CD4-positive, alpha-beta T cell treated with Interleukin-1 beta for 1 hour (primary cell): ENCODE measurements around the gene MICALL2.

Experiments used
- DNase-seq, 2 donors: peaks; one replicate each; pipeline ENCODE4 v3.0.0-alpha.2; 2020 to 2022

The MICALL2 gene

DNA sequence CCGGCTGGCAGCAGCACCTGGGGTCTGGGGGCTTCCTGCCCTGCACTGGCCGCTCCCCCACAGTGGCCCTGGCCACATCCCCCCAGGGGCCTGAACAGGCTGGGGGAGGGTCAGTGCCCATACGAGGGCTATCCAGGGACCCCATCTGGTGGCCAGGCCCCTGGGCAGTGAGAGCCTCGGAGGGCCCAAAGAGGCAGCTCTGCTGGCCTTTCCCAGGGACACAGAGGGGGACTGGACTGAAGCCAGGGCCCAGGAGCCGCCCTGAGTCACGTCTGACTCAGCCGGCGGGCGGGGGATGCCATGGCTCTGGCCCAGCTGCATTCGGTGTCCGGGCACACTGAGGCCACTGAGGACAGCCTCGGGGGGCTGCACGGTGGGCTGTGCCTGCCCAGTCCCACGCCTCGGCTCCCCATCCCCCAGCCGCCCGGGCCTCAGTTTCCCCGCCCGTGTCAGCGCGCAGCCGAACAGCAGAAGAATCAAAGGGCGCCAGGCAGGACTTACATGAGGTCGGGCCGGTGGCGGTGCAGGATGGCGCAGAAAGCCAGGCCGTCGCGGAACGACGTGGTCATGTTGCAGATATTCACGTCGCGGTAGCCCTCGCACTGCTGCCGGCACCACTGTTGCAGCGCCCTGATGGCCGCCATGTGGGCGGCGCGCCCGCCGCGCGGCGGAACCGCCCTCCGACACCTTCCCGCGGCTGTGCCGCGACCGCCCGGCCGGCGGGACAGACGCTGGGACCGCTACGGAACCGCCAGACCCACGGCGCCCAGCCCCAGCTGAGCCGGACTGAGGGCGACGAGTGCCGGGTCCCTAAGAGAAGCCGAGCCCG, at the start of gene MICALL2:
Gene MICALL2, minus strand, starts transcription at position 788 of the 829 bp plus-strand sequence. Its CDS starts 144 bp downstream, at position 644.
- peak in 1 of 2 donors; percentile 52 for DNase-seq

DNA sequence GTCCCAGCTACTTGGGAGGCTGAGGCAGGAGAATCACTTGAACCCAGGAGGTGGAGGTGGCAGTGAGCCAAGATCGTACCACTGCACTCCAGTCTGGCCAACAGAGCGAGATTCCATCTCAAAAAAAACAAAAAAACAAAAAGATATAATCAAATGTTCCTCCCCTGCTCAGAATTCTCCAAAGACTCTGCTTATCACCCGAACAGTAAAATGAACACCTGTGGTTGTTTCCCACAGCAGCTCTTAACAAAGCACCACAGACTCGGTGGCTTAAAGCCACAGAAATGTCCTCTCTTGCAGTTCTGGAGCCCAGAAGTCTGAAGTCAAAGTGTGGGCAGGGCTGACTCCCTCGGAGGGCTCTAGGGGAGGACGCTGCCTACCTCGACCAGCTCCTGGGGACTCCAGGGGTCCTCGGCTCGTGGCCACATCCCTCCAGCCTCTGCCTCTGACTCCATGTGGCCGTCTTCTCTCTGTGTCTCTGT, 49.0 kb upstream of the MICALL2 start:
- no peak for DNase-seq

DNA sequence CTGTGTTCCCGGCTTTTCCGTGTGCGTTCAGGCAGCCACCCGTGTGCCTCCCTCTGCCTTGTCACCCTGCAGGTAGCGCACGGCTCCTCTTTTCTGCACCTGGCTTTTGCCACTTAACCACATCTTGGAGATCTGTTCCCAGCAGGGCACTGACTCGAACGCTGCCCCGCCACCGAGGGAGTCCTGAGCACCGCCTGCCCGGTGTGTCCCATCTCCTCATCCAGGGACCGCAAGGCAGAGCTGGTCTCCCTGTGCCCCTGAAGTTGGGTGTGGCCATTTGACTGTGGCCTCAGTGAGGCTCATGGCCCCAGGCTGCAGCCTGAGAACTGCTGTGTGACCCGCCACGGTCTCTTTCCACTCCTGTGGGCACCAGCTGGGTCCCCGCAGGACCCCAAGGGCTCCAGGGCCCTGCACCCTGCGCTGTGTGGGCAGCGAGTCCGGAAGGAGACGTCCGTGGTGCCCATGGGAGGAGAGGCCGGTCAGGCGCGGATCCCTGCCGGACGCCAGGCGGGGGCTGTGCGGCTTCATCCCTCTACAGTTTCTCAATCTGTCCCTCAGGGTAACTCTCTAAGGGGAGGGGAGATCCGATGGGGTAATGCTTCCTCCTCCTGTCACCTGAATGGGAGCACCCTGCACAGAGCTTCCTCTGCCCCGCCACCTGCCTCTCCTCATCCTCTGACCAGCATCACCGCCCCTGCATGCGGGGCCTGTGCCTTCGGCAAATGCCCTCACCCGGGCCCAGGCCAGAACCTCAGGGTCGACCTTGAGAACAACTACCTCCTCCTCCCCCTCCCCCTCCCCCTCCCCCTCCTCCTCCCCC, 46.7 kb upstream of the MICALL2 start:
- DNase-seq = no peak

DNA sequence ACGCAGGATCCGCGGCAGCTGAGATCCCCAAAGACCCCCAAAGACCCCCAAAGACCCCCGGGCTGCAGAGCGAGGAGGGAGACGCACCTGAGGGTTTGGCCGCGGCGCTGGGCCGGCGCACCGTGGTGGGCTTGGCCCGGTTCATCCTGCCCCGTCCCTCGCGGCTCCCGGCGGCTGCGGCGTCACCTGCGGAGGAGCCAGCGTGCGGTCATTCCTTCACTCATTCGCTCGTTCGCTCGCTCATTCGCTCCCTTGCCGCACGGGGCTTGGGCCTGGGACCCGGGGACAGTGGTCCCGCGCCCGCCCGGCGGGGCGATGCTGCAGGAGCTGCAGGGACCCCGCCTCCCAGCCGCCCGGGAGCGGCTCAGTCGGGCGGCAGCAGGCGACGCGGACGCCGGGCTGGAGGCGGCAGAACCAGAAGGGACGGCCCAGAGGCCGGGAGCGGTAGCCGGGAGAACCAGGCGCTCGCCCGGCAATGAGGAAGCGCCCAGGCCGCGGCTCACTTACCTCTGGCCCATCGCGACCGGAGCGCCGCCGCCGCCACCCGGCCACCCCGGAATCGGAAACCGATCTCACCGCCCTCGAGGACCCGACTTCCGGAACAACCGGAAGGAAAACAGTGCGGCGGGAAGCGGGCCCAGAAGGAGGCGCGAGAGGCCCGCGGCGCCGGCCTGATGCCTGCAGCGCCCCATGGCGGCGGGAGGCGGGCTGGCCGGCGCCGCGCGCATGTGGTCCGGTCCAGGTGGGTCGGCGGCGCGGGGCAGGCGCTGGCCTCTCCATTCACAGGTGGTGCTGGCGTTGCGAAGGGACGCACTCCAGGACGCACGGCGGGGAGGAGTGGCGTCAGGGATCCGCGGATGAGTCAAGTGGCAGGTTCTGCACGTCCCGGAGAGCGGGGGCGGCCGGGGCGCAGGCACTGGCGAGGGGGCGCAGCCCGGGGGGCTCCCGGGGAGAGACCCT, 44.8 kb upstream of the MICALL2 start, which contains the start of gene INTS1:
Gene INTS1, minus strand, starts transcription at position 574 of the 960 bp plus-strand sequence. Its CDS starts 429 bp downstream, at position 145.
- DNase-seq = peak; percentile 89 to 90

- DNase-seq = no peak
These were observed 44.1 kb upstream of the MICALL2 start for GRCh38 chr7:1503390-1503789.

- no peak for DNase-seq
These were observed 43.6 kb upstream of the MICALL2 start for GRCh38 chr7:1502845-1503244.

- DNase-seq = no peak
These were observed 42.4 kb upstream of the MICALL2 start for GRCh38 chr7:1501487-1502270.

- DNase-seq = no peak
These were observed 41.0 kb upstream of the MICALL2 start for GRCh38 chr7:1500064-1500807.

DNA sequence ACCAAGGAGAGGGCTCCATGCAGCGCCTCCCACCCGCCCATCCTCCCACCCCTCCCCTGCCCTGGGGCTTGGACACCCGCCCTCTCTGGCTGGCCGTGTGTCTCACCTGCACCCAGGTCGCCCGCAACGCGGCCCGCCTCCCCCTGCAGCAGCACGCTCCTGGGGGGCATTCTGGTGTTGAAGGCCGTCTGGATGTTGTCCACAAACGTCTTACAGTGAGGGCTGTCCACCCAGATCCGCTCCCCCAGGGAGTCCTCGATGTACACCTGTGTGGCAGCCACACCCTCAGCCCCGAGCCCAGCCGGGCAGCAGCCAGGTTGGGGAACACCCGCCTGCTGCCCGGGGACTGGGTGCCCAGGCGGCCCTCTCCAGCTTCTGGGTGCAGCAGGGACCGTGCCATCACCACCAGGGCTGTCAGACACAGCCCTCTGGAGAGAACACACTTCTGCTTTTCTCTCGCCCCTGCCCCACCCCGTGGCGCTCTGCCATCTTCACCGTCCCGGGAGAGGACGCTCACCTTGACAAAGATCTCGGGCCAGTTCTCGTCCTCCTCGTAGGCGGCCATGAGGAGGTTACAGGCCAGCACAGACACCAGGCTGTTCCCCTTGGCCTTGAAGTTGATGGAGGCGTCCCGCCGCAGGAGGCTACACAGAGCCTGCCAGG, 40.2 kb upstream of the MICALL2 start:
- no peak for DNase-seq

DNA sequence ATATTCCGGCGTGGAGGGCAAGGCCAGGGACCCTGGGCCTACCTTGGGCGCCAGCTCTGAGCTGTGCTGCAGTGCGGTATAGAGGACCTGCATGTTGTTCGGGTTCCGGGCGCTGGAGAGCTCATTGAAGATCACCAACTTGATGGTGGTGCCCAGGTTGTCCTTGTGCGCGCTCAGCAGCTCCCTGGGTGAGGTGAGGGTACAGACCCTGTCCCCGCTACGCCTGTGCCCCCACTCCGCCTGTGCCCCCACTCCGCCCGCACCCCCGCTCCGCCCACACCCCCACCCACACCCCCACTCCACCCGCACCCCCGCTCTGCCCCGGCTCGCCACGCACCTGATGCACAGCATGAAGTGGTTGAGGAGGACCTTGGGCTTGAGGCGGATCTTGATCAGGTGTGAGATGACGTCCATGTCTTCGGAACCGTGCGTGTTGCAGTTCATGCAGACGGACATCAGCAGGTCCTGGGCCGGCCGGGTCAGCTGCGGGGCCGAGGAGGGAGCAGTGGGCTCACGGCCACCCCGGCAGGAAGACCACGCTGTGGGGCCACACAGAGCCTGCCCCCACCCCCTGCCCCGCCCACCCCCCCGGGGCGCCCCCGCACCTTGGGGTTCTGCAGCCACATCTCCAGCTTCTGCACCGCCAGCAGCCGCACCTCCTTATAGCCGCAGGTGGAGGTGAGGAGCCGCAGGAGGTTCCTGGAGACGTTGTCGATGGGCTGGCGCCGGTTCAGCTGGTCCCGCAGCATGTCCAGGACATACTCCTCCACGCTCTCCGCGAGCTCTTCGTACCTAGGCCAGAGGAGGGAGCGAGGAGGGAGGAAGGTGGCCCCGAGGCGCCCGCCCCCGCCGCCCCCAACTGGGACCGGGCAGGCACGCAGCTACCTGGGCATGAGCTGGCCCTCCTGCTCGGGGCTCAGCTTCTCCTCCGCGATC, 39.4 kb upstream of the MICALL2 start:
- DNase-seq = no peak

DNA sequence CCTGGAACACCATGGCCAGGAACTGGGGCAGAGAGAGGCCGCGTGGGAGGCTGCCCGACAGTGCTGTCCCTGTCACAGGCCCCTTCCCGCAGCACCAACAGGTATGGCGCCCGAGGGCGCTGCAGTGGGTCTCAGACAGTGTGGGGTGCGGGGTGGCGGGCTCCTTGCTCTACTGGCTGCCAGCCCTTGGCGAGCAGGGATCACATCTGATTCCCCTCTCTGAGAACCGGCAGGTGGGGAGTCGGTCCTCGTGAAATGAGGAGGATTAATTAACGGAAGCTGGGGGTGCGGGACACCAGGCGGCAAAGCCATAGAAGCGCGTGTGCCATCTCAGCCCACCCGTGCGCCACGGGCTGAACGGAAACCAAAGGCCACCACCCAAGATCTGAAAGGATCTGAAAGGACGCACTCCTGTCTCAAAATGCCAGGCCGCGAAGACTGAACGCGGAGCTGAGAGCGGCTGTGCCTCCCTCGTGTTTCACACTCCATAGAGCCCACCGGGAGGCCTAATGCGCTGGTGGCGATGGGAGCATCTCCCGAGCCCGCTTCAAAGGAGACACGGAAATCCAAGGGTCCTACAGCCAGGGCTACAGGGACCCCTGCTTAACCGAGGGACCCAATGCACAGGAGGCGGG, 38.1 kb upstream of the MICALL2 start:
- DNase-seq = no peak

DNA sequence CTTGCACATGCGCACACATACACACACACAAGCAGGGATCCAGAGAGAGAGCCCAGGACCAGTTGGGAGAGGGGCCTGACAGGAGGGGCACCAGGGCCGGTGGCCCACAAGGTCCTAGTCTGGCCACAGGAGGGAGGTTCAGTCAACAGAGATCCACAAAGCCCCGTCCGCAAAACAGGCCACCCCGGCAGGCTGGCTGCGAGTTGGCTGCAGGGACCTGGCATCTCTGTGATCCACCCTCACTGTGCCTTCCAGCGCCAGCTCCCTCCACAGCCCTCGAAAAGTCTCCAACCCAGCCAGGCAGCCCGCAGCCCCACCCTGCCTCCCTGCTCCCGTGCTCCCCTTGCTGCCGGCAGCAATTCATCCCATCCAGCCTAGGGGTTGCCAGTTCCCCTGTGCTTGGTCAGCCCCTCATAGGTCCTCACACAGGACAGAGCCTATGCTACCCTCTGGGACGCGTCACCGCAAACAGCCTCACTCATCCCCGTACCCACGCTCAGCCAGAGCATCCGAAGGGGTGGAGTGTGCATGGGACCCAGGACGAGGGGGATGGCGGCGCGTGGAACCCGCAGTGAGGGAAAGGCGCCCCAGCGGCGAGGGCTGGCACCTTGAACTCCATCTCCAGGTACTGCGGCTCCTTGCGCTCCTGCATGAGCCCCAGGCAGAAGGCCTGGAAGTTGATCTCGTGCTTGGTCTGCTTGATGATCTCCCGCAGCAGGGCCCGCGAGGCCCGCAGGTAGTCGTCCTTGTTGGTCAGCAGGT, 37.4 kb upstream of the MICALL2 start:
- DNase-seq = no peak

DNA sequence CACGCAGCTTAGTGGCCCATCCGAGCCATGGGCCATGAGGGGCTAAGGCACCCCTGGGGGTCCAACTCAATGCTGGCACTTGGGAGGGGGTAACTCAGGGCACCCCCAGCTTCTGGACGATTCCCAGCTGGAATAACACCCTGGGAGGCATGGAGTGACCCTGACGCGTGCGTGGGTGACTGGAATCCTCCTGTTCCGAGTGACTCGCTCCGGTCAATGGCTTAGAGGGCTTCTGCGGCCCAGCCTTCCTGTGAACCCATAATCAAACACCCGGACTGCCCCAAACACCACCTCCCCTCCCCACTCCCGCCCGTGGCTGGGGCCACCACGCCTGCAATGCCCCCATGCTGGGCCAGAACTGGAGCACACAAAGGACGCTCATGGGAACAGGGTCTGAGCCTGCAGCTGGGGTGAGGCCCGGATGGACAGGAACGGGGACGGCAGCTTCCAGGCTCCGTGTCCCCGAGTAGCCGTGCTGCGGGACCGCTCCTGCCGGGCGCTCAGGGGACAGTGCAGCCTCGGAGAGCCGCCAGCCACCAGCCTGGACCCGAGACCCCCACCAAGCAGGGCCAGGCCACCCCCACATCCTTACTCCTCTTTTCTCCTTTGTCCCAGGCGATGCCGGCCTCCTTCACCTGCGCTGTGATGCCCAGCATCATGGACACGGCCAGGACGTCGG, 36.4 kb upstream of the MICALL2 start:
- DNase-seq = no peak

DNA sequence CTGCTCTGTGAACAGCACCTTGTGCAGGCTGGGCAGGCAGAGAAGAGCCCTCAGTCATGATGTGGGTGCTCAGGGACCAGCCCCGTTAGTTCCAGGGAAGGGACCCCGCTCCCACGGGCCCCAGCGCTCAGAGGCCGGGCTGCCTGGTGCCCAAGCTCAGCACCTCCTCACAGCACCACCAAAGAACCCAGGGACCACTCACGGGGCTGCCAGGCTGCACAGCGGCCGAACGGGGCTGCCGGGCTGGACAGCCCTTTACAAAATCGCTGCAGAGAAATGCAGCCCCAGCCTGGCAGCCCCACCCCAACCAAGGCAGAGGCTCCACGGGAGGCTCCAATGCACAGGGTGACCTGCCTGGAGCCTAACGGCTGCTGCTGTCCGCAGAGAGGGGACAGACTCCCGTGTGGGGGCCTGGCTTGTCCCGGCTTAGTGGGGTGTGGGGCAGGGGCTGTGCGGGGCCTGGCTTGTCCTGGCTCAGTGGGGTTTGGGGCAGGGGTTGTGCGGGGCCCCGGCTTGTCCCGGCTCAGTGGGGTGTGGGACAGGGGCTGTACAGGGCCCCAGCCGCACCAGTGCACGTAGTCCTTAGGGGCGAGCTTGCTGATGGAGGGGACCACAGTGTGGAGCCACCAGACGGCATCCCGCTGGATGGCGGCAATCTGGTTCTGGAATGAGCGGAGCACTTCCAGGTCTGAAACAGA, 35.7 kb upstream of the MICALL2 start:
- no peak for DNase-seq

DNA sequence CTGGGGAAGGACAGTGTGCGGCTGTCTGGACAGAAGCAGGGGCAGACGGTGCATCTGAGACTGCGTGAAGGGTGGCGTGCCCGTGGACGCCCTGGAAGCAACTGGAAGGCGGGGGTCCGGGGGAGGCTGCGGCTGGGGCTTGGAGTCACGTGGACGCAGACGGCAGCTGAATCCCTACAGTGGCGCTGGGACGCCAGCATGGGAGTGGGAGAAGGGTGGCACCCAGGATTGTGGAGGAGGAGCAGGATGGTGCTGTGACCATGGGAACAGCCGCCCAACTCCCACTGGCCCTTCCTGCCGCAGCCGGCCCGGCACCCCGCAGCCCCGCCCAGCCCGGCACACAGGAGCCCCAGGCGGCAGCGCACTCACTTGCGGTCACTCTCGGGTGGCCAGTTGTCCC, 35.2 kb upstream of the MICALL2 start:
- DNase-seq = no peak

- no peak for DNase-seq
These were observed 34.3 kb upstream of the MICALL2 start for GRCh38 chr7:1493571-1493970.

GRCh38 chr7:1493129-1493528, 33.9 kb upstream of the MICALL2 start:
- no peak for DNase-seq
